HG03520 (cell line): ENCODE data around the gene GLDN.
"Not testable (repeated sequence)": the region's sequence is repeated elsewhere in the genome, so short reads cannot be mapped to it uniquely, and the experiment has no call there.

Source experiments
- ATAC-seq: cut with Tn5 transposase; IDR thresholded peaks from one replicate; pipeline ENCODE4 v1.9.1; 2021; ENCODE audit warnings: mild to moderate bottlenecking, moderate library complexity; ENCODE audit not compliant: unreplicated experiment

The GLDN gene

GRCh38 chr15:51438526-51438925 is 97.1 kb downstream of the GLDN start:
- ATAC-seq = no peak

DNA sequence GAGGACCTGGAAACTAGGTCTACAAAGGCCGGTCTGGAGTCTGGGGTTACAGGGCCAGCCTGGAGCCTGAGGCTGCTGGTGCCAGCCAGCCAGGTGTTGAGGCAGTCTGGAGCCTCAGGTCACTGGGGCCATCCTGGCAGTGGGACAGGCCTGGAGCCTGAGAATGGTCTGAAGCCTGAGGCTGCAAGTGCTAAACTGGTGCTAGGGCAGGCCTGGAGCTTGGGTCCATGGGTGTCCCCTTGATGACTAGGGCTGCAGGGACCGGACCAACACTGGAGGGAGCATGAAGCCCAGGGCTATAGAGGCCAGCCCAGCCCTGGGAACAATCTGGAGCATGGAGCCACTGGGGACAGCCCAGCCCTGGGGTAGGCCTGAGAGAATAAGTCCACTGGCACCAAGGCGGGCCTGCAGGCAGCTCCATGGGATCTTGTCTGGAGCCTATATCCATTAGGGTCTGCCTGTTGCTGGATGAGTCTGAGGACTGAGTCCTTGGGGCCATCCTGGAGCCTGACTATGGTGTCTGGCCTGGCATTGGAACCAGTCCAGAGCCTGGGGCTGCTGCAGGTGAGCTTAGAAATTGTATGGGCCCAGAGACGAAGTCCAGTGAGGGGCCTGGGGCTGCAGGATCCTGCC is 101.9 kb downstream of the GLDN start:
- no peak for ATAC-seq

- ATAC-seq = no peak
Measured at GRCh38 chr15:51444112-51444511, 102.7 kb downstream of the GLDN start.

DNA sequence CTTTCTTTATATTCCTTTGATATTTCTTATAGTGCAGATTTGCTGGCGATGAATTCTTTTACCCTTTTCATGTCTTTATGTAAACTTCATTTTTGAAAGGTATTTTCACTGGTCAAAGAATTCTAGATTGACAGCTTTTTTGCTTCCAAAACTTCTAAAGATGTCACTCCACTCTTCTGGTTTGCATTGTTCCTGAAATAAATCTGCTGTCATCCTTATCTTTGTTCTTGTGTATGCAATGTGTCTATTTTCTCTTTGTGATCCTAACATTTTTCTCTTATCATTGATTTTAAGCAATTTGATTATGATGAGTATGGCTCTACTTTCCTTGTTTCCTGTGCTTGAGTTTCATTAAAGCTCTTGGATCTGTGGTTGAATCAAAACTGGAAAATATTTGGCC is 103.4 kb downstream of the GLDN start:
- ATAC-seq = no peak

GRCh38 chr15:51446029-51446744 is 104.7 kb downstream of the GLDN start:
- ATAC-seq = not testable (repeated sequence)

DNA sequence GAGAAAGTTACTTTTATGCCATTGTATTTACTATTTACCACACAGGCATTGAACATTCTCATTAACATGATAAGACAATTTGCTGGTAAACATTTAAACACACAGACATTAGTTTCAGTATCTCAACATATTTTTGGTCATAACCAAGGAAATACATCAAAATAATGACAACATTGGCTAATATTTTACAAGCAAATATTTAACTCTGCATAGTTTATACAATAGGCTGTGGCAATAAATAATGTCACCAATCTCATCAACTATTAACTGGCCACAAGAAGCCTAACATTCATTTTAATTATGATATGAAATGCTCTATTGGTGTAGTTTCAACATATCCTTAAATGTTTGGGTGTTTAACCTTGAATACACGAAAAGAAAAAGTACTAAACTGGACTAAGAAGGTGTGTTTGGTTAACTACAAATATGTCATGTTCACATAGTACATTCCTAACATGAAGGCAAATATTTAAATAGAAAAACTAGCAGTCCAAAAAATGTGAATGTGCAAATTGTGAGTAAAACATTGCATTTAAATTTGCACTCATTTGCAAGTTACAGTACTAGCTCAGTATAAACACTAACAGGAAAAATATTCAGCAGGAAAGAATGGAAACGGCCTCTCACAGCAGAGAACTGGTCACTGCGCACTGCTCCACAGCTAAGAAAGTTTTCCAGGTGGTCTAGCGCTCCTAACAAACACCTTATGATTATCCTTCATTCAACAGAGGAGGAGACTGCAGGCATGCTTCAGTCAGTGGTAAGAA is 106.6 kb downstream of the GLDN start:
- no peak for ATAC-seq

GRCh38 chr15:51448622-51449399 is 107.4 kb downstream of the GLDN start:
- ATAC-seq = no peak

GRCh38 chr15:51450001-51450400 is 108.5 kb downstream of the GLDN start:
- no peak for ATAC-seq
